DMS 273 treated with DMSO at 0.1 percent for 48 hours (cell line): ENCODE data around the gene PLEKHG3.
A peak's percentile ranks its signal among the peaks of the same experiment; 100 is the strongest.

Experiments
- DNase-seq: peaks from one replicate; lab custom pipeline; 2025; lab: John Stamatoyannopoulos, UW

PLEKHG3 gene

DNA sequence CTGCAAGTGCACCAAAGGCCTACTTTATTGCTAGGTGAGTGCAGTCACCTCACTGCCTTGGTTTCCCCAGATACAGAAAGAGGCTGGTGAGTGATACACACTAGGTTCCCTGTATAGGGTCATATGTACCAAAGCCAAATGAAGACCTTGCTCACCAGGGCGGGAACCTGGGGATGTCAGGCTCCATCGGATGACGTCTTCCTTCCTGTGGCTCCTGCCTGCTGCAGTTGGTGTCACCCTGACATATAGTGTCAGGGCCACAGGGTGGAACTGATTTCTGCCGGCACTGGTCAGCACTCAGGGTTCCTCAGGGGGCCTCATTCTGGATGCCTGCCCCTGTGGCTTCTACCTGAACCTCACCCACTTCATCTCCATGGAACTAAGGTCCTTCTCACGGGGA, 43.1 kb downstream of the PLEKHG3 start:
- no peak for DNase-seq

DNA sequence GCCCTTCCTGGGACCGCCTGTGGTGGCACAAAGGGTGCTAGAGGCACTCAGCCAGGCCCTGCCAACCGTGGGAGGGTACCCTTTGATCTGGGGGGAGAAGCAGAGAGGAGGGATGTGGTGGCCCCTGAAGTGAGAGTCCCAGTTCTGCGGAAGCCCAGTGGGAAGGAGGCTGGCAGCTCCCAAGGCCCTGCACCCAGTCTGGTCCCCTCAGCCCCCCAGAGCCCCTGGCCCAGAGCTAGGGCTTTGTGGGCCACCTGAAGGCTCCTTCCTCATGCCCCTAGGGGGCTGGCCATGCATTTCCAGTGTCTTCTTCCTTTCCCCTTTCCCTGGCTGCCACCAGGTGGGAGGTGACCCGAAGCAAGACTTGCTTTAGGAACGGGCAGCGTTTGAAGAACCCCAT, 44.3 kb downstream of the PLEKHG3 start:
- DNase-seq: no peak

DNA sequence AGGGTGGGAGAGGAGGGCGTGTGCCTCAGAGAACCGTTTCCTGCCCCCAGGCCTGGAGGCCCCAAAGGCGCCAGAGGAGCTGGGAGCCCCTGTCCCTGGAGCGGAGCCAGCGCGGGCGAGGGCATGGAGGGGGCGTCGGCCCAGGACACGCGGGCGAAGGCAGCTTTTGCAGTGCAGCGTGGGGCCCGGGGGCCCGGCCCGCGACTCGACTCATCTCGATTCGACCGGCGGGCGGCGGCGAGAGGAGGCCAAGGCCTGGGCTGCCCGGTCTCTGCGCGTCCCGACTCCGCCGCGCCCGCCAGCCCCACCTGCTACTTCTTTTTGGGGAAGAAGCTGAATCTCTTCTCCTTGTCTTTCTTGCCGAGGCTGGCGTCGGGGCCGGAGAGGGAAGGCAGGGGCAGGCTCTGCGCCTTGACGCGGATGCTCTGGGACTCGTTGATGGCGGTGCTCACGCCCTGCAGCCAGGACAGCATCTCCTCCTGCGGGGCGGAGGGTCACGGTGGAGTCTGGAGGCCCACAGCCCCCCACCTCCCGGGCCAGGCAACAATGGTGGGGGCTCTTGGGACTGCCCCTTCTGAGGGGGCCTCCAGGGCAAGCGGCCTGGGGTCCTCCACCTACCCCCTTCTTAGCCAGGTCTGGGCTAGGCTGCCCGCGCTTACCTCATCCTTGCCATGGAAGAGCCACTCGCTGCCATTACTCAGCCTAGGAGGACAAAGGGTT, 44.9 kb downstream of the PLEKHG3 start:
- DNase-seq: no peak

DNA sequence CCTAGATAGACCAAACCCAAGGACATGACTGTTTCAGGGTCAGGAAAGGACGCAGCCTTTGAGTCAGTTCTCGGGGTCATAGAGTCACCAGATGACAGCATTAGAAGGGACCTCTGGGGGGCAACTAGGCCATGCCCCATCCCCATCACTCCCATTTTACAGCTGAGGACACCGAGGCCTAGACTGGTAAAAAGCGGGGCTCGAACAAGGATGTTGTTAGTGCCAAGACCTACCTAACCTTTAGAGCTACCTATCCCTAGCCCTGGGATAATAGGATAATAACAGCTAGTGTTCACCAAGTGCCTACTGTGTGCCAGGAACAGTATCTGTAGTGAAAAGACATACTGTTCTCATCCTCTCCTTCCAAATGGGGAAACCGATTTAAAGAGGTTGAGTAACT, 48.7 kb downstream of the PLEKHG3 start:
- no peak for DNase-seq

DNA sequence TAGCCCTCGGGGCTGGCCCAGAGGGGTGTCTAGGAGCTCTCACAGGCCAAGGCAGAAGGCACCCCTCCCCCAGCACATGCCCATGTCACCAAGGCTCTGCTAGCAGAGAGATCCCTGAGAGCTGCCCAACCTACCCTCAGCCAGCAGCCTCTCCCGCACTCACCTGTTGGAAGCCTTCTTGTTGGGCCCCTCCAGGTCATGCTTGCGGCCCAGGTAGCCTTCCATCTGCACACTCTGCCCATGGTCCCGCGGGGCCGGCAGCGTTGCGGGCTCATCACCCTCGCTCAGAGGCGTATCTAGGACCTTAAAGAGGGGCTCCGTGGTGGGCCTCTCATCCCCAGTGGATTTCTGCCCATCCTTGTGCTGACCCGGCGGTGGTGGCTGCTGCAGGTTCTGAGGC, 49.1 kb downstream of the PLEKHG3 start:
- no peak for DNase-seq

DNA sequence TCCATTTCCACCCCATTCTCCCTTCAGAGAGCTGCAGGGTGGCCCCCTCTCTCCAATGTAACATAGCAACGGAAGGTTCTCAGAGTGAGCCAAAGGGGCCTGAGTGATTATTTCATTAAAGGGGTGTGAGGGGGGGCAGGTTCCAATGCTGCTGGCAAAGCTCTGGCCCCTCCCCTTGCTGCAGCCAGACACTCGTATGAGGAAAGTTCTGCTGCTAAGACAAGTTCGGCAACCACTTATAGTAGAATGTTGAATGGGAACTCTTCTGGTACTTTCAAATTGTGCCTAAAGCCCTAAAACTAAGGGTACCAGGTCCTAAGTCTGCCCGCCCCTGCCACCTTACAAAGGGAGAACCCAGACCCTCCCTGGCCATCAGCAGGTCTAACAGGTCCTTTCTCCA, 49.8 kb downstream of the PLEKHG3 start:
- no peak for DNase-seq

DNA sequence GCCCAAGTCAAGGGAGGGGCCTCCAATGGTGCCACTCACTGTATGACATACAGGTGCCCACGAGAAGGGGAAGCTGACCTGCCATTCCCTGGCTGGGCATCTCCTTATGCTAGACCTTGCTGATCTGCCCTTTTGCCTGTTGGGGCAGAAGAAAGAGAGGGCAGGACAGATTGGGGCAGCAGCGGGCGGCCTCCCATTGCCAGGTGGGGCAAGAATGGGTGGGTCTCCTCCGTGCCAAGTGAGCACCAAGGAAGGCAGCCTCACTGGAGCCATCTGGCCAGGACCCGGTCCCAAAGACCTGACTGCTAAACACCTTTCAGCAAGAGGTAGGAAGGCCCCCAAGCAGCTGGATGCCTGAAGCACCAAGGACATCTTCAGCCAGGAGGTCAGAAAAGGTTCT, 50.5 kb downstream of the PLEKHG3 start:
- DNase-seq: no peak

DNA sequence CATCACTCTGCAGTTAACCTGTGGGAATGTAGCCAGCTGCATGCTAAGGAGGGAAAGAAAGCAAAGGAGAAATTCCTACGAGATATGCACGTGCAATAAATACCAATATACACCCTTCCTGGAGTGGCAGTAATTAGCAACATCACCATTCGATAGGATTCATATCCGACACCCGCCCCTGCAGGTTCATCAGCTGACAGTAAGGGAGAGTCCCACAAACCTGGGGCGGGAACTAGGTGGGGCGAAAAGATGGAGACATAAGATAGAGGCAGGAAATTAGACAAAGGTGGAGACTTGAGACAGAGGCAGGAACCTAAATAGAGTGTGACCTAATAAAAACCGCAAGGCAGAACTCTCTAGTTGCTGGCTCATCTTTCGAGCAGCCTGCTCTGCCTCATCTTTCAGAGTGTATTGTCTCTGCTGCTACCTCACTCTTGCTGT, 51.6 kb downstream of the PLEKHG3 start:
- no peak for DNase-seq

DNA sequence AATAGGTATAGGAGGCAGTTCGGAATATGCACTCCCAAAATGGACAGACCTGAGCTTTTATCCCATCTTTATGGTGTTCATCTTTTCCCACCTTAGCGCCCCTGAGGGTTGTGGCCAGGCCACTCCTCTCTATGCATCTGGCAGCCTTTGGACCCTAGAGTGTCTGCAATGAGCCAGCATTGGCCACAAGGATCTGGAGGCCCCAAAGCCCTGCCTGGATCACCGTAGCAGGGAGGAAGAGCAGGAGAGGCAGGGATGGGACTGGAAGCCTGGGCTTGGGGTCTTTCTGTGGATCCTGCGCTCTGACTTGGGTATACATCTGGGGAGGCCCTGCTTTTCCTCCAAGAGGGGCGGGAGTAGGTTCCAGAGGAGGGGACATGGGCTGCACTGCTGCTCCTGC, 52.5 kb downstream of the PLEKHG3 start:
- DNase-seq: no peak

DNA sequence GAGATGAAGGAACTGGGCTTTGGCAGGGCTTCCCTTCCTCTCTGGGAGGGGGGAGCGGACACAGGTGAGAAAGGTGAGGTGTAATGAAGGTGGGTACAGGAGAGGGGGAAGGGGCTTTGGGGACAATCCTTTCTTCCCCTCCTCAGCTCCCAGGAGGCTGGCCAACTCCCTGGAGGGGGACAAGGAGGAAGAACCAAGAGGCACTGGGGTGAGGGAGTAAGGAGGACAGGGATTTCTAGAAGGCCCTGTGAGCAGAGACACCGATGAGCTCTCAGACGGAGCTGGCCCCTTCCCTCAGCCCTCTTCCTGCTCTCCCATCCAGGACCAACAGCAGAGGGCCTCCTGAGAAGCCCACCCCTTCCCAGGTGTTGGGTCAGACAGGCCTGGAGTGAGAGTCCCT, 53.4 kb downstream of the PLEKHG3 start:
- DNase-seq: no peak

DNA sequence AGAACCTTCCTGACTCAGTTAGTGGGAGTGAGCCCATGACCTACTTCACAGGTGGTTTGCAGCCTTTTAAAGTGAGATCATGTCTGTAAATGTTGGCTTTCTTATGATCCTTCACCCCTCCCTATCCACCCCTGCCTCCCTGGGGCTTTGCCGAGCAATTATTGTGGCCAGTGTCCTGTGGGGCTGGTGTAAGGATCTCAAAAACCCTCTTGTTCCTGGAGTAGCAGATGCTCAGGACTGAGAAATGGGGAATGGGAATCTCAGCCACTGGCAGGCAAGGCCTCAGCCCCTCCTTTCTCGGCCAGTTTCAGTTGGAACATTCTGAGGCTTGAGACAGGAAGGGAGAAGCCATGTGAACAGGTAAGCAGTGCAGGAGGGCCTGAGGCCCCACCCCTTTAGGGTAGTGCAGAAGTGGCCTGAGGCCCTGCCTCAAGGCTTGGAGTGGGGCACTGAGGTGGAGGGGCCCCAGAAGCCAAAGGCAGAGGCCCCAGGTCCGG, 53.8 kb downstream of the PLEKHG3 start:
- no peak for DNase-seq

DNA sequence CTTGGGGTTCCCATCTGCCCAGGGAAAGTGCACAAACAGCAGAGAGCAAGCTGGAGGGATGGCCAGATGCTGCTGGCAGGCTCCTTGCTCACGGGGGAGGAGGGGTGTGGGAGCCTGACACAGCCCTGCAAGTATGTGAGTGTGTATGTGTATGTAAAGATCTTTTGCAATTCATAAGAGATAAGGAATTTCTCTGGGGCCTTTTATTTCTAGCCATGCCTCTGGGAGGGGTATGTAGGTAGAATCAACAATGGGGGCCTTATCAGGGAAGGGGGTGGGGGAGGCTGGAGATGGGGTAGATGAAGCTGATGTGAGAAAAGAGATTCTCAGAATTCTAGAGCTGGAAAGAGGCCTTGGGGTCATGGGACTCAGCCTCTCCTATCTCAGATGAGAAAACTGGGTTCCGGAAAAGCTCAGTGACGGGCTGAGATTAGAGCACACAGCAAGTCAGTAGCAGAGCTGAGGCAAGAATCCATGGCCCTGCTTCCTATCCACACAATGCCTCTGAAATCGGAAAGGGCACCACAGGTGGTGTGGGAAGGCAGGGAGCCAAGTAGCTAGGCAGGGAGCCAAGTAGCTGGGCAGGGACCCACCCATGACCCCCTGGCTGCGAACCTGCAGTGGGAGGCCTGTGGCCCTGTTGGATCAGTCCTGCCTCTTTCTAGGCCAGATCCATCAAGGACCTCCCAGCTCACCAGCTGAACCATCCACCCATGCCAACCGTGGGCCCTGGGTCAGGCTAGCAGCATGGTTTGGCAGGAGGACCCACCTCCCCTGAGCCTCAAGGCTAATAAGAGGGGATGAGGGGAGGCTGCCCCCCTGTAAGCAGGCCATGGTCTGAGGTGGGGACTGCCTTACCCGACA, 54.7 kb downstream of the PLEKHG3 start:
- DNase-seq: peak; percentile 53

DNA sequence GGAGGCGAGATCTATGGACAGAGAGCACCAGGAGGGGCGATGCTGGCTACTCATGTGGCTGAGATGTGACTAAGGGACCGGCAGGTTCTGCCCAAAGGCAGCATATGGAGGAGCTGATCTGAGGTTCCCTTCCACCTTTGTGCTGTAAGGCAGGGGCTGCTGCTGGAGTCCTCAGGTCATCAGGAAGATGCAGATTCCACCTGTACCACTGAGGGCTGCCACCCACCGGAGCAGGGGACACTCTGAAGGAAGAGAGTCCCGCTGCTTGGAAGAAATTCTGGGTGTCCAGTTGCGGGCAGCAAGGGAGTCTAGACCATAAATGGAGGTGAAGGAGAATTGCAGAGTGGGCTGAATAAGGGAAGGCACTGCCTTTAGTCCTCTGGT, 55.3 kb downstream of the PLEKHG3 start:
- DNase-seq: no peak

DNA sequence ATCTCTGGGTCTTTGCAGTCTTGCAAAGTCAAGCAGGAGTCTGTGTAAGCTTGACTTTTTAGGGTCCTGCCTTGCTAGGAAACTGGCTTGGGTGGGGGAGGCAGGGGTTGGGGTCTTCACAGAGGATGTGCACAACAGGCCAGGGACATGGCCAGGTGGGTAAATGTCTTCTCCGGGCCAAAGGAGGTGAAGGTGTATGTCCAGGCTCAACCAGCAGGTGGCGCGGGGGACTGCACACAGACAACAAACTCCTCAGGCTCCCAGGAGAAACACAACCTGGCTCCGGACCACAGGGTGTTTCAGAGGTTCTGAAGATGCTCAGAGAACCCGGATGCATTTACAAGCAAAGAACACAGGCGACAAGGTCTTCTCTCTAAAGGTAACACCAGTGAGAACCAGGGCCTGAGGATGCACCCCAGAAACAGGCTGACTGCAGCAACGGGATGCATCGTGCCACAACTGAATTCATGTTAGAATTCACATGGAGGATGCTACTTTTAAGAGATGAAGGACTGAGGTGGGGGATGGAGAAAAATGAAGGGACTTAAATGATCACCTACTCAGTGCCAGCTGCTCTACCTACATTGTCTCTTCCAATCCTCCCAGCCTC, 56.0 kb downstream of the PLEKHG3 start:
- peak; percentile 8 for DNase-seq

DNA sequence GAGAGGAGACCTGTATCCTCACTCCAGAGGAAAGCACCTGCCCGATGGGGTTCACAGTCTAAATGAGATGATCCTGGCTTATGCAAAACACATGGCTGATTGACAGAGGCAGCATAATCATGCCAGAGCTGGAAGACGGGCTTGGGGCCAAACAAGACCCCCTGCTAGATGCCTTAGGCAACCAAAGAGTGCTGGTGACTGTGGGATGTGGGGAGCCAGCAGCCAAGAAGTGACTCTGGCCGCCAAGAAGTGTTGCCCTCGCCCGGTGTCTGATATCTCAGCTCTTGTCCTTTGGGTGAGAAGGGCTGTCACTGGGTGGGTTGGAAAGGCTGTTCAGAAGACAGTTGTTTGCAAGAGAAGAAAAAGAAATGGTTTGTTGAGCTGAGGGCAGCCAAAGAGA, 56.7 kb downstream of the PLEKHG3 start:
- DNase-seq: no peak

DNA sequence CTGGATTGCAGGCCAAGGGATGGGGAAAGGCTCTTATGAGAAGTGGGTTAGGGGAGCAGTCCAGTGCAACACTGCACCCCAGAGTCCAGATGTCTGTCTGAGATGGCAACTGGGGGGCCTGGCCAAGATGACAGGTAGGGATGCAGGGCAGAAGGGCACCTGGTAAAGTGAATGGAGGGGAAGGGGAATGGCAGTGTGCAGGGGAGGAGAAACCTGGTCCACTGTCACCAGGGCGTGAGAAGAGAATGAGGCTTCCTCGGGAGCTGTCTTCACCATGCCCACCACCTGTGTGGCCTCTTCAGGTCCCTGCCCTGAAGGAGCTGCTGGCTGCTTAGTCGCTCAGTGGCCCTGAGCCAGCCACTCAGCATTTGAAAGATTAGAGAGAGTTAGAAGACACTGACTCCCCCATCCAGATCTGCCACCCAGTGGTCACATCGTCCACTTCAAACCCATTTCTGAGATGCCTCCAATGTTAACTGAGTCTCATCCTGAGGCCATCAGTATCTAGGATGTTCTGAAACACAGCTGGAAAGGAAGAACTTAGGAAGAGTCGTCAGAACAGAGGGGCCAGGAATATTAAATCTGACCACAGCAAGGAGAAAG, 57.3 kb downstream of the PLEKHG3 start:
- DNase-seq: no peak

DNA sequence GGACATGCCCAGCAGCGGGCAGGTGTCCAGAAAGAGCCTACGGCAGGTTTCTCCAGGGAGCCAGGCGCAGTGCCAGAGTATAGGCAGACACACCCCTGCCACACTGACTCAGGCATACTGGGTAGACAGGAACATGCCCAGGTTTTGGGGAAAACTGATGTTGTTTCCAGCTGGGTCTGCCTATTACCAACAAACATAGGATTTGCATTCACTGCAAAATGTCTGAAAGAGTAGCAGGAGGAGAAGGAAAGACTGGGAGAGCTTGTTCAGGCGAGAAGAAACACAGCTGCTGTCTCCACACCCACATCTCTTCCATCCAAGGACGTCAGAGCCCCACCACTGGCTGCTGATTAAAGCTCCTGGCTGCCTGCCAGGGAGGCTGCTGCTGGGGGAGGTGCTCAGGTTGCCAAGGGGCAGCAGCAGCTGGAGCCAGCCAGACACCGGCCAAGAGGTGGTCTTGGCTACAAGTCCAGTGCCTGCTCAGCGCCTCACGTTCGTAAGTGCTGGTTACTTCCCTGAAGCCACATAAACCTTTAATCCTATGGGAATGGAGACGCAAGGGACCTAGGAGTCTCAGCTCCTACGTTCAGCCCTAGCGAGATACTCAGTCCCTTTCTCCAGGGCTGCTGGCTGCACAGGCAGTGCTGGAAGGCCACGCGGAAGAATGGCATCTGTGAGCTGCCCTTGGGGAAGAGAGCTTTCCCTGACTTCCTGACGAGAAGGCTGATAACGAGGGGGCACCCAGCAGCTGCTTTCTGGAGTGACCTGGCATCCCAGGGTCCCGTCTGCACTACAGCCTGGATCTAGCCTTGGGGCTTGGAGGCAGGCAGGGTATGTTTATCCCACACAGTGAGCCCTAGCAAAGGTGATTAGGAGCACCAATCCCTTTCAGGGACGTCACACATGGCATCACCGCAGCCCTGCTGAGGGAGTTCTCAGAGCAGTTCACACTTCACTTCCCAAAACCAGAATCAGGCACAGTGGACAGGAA, 58.1 kb downstream of the PLEKHG3 start:
- peak; percentile 92 for DNase-seq

DNA sequence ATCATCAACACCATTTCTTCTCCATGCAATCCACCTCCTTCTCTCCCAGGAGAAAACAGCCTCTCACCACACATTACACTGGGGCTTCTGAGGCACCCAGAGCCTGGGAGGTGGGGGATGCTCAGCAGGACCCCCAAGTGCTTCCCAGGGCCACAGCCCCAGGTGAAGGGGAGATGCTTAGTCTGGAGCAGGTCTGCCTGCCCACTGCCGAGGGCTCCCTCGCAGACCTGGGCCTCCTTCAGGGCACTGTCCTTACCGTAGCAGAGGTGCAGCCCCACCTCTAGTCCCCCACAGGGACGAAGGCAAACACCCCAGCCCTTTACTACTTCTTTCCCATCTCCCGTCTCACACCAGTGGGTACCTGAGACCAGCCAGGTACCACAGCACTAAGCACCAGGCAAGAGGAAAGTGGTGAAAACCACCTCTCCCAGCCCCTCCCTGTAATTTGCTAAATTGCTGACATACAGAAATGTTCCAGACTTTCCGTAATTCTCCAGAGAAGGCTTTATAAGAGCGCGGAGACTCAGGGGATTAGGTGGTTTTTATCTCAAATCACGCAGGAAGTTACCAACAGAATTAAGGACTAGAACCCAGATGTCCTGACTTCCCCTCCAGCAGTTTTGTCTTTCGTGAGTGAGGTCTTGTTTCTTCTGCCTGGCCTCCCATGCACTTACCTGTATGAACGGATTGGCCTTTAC, 59.0 kb downstream of the PLEKHG3 start:
- DNase-seq: no peak

DNA sequence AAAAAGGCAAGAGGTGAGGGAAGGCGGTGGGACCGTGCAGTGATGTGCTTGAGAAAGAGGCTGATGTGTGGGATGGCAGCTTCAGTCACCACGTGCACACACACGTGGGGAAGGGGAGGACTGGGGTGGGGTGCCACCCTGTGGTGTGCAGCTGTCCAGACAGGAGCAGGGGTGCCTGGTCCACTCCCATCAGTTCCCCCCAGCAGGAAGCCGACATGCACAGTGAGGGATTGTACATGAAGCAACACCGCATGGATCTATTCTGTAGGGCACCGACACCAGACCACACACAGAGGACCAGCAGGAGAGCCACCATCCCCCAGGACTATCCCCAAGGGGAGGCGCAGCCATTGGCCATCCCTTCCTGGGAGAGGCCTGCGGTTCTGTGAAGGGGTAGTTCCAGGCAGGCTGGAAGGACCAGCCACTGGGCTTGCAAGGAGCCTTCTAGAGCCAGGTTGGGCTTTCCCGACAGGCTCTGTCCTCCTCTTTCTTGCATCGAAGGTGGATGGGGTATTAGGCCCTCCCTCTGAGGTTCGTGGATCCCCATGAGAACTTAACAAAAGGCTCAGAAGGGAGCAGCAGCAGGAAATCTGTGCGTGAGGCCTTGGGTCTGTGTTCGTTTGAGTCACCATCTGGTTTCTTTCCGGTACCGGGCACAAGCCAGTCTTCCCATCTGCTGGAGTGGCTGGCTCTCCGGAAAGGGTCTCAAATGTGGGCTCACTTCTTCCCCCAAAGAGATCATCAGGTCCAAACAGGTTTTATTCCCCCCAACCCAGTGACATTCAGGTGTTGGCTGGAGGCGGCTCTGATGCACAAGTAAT, 59.8 kb downstream of the PLEKHG3 start:
- peak; percentile 81 for DNase-seq
